ENCODE measurements around the gene PRIMA1. TPM values are rescaled to one million over a fixed set of nuclear protein-coding genes. Genes with fewer than 3 reads are reported as not detected.
A peak's percentile ranks its signal among the peaks of the same experiment; 100 is the strongest.

Gene PRIMA1
- total and polyA plus RNA-seq, 4 donors, result 0.22 to 0.78 (median 0.53) TPM

- no peaks in the 10 kb centered on the region for H3K36me3 ChIP-seq (ENCODE audit: control insufficient read depth in 4 of 4, insufficient read depth in 4 of 4, low read length in 4 of 4)
- 43 to 52% methylated on average over 8 of the region's 8 CpGs for WGBS, 2 donors
- peak overlapping the region in 1 of 2 donors; percentile 65 for H3K27ac ChIP-seq (ENCODE audit: low read depth in 1 of 2, low read length in 1 of 2)
- peaks cover 0 to 2% (median 2%) of the 10 kb centered on the region in 3 donors for H3K27me3 ChIP-seq (ENCODE audit: control insufficient read depth in 3 of 3, insufficient read depth in 3 of 3, low read length in 2 of 3)
- DNase-seq (no peak), ATAC-seq (ENCODE audit: insufficient read depth, low FRiP score) (no peak)
- no peak for TF ChIP-seq CTCF (IDR thresholded peaks at IDR 0.05; ENCODE audit: control extremely low read depth, extremely low read depth)
- peaks cover 0 to 4% (median 0%) of the 10 kb centered on the region in 4 donors for H3K9me3 ChIP-seq (ENCODE audit: control insufficient read depth in 4 of 4, insufficient read depth in 3 of 4, low read length in 3 of 4)
- H3K9ac ChIP-seq (ENCODE audit: insufficient read depth in 1 of 2, low read length in 2 of 2), result no peak overlapping the region
- no peak overlapping the region for H3K4me3 ChIP-seq
- peaks cover 0 to 4% (median 0%) of the 10 kb centered on the region in 5 donors for H3K4me1 ChIP-seq (ENCODE audit: control insufficient read depth in 5 of 5, insufficient read depth in 5 of 5, low read length in 5 of 5)
Observed at GRCh38 chr14:93764211-93764659, 24.1 kb downstream of the PRIMA1 start.

GRCh38 chr14:93759719-93760307 is 28.5 kb downstream of the PRIMA1 start:
- peaks cover 0 to 4% (median 0%) of the 10 kb centered on the region in 5 donors for H3K4me1 ChIP-seq (ENCODE audit: control insufficient read depth in 5 of 5, insufficient read depth in 5 of 5, low read length in 5 of 5)
- DNase-seq (peak in 1 of 3 donors; percentile 11), ATAC-seq (ENCODE audit: insufficient read depth, low FRiP score) (no peak)
- peaks cover 0 to 3% (median 2%) of the 10 kb centered on the region in 3 donors for H3K27me3 ChIP-seq (ENCODE audit: control insufficient read depth in 3 of 3, insufficient read depth in 3 of 3, low read length in 2 of 3)
- H3K9ac ChIP-seq (ENCODE audit: insufficient read depth in 1 of 2, low read length in 2 of 2), result no peak overlapping the region
- H3K36me3 ChIP-seq (ENCODE audit: control insufficient read depth in 4 of 4, insufficient read depth in 4 of 4, low read length in 4 of 4), result no peaks in the 10 kb centered on the region
- WGBS, 2 donors, result 14 to 16% methylated on average over 13 to 15 of the region's 15 CpGs
- H3K27ac ChIP-seq (ENCODE audit: low read depth in 1 of 2, low read length in 1 of 2), result peak overlapping the region in 1 of 2 donors; percentile 27
- TF ChIP-seq CTCF (IDR thresholded peaks at IDR 0.05; ENCODE audit: control extremely low read depth, extremely low read depth), result no peak
- peaks cover 0 to 2% (median 0%) of the 10 kb centered on the region in 4 donors for H3K9me3 ChIP-seq (ENCODE audit: control insufficient read depth in 4 of 4, insufficient read depth in 3 of 4, low read length in 3 of 4)
- no peak overlapping the region for H3K4me3 ChIP-seq

GRCh38 chr14:93757206-93757605 is 31.1 kb downstream of the PRIMA1 start:
- peaks cover 0 to 4% (median 0%) of the 10 kb centered on the region in 4 donors for H3K9me3 ChIP-seq (ENCODE audit: control insufficient read depth in 4 of 4, insufficient read depth in 3 of 4, low read length in 3 of 4)
- H3K9ac ChIP-seq (ENCODE audit: insufficient read depth in 1 of 2, low read length in 2 of 2), result no peak overlapping the region
- H3K4me1 ChIP-seq (ENCODE audit: control insufficient read depth in 5 of 5, insufficient read depth in 5 of 5, low read length in 5 of 5), result peaks cover 0 to 4% (median 3%) of the 10 kb centered on the region in 5 donors
- H3K36me3 ChIP-seq (ENCODE audit: control insufficient read depth in 4 of 4, insufficient read depth in 4 of 4, low read length in 4 of 4), result no peaks in the 10 kb centered on the region
- no peak for TF ChIP-seq CTCF (IDR thresholded peaks at IDR 0.05; ENCODE audit: control extremely low read depth, extremely low read depth)
- peaks cover 0 to 3% (median 0%) of the 10 kb centered on the region in 3 donors for H3K27me3 ChIP-seq (ENCODE audit: control insufficient read depth in 3 of 3, insufficient read depth in 3 of 3, low read length in 2 of 3)
- WGBS, 2 donors, result 80 to 85% methylated on average over 12 of the region's 12 CpGs
- no peak for ATAC-seq (ENCODE audit: insufficient read depth, low FRiP score)
- no peak overlapping the region for H3K4me3 ChIP-seq
- no peak for DNase-seq
- no peak overlapping the region for H3K27ac ChIP-seq (ENCODE audit: low read depth in 1 of 2, low read length in 1 of 2)

All from lung (tissue), 12 donors.